Non-pigmented ciliary epithelial cell (primary cell): ENCODE measurements around the gene SPRR2E.
A peak's percentile ranks its signal among the peaks of the same experiment; 100 is the strongest.
"Not testable (repeated sequence)": the region's sequence is repeated elsewhere in the genome, so short reads cannot be mapped to it uniquely, and the experiment has no call there.

Source experiments
- DNase-seq: peaks from one replicate; pipeline ENCODE4 v3.0.0-alpha.2; 2010; ENCODE audit warnings: low read depth

SPRR2E gene

GRCh38 chr1:153094426-153094825, at the start of gene SPRR2E:
Gene SPRR2E (minus strand): TSS chr1:153094526. CDS start chr1:153093751, 775 bp downstream.
- no peak for DNase-seq

- no peak for DNase-seq
These were observed 47.1 kb upstream of the SPRR2E start for GRCh38 chr1:153141377-153141776.

GRCh38 chr1:153140484-153140883, 46.2 kb upstream of the SPRR2E start:
- DNase-seq, result no peak

GRCh38 chr1:153133743-153134142, 39.4 kb upstream of the SPRR2E start:
- DNase-seq, result no peak

GRCh38 chr1:153133267-153133666, 38.9 kb upstream of the SPRR2E start:
- no peak for DNase-seq

GRCh38 chr1:153128688-153129087, 34.4 kb upstream of the SPRR2E start:
- not testable (repeated sequence) for DNase-seq

GRCh38 chr1:153127296-153127695, 33.0 kb upstream of the SPRR2E start:
- DNase-seq, result no peak

GRCh38 chr1:153125536-153125935, 31.2 kb upstream of the SPRR2E start:
- no peak for DNase-seq

- DNase-seq, result not testable (repeated sequence)
These were observed 29.5 kb upstream of the SPRR2E start for GRCh38 chr1:153123793-153124192.

- DNase-seq, result no peak
These were observed 28.6 kb upstream of the SPRR2E start for GRCh38 chr1:153122831-153123421.

- DNase-seq, result no peak
These were observed 26.6 kb upstream of the SPRR2E start for GRCh38 chr1:153120945-153121344.

GRCh38 chr1:153119491-153119971, 25.2 kb upstream of the SPRR2E start:
- no peak for DNase-seq

GRCh38 chr1:153115264-153115663, 20.9 kb upstream of the SPRR2E start:
- DNase-seq, result not testable (repeated sequence)

- DNase-seq, result no peak
These were observed 19.1 kb upstream of the SPRR2E start, which contains the start of gene SPRR2F for GRCh38 chr1:153113416-153113815. Gene SPRR2F (minus strand): TSS chr1:153113516. CDS start chr1:153112733, 783 bp downstream.

GRCh38 chr1:153112454-153112853, 18.1 kb upstream of the SPRR2E start:
- not testable (repeated sequence) for DNase-seq

GRCh38 chr1:153100245-153100644, 5.9 kb upstream of the SPRR2E start:
- DNase-seq, result peak; percentile 26

- no peak for DNase-seq
These were observed 5.2 kb upstream of the SPRR2E start for GRCh38 chr1:153099461-153100045.

GRCh38 chr1:153095764-153096163, 1.4 kb upstream of the SPRR2E start:
- no peak for DNase-seq

GRCh38 chr1:153087652-153088051, 6.7 kb downstream of the SPRR2E start:
- DNase-seq, result no peak

- no peak for DNase-seq
These were observed 12.6 kb downstream of the SPRR2E start for GRCh38 chr1:153081736-153082135.

GRCh38 chr1:153072806-153073726, 21.3 kb downstream of the SPRR2E start:
- no peak for DNase-seq

GRCh38 chr1:153071511-153071910, 22.8 kb downstream of the SPRR2E start, which contains the start of gene SPRR2B:
Gene SPRR2B (minus strand): TSS chr1:153071611. CDS start chr1:153070839, 772 bp downstream.
- DNase-seq, result no peak

- no peak for DNase-seq
These were observed 24.1 kb downstream of the SPRR2E start for GRCh38 chr1:153070243-153070642.
